WTC11 (cell line): ENCODE results near the gene MYH11. TPM values are rescaled to one million over a fixed set of nuclear protein-coding genes. Genes with fewer than 3 reads are reported as not detected.

Source experiments
- ATAC-seq: fragments of 200-7000 bp; cut with Tn5 transposase; 2 replicates; pipeline ENCODE4 v1.10.0; 2021; ENCODE audit warnings: mild to moderate bottlenecking, moderate library complexity
- CTCF ChIA-PET: fragments of 300-600 bp; sonication (Branson Sonifier 250); formaldehyde crosslinking; loops from one replicate; lab custom pipeline; 2021; ENCODE audit warnings: antibody characterized with exemption; lab: Charles Lee
- POLR2A ChIA-PET: fragments of 350-600 bp; sonication (Branson Sonifier 250); formaldehyde crosslinking; loops from one replicate; lab custom pipeline; 2021; ENCODE audit warnings: antibody characterized with exemption; lab: Charles Lee
- DNase-seq: peaks from one replicate; pipeline ENCODE4 v3.0.0; 2021; ENCODE audit warnings: low spot score
- H3K27ac Mint-ChIP-seq: 2 replicates; pipeline ENCODE4 v1.8.0; 2021; ENCODE audit warnings: mixed read lengths
- H3K27me3 Mint-ChIP-seq: 2 replicates; pipeline ENCODE4 v1.8.0; 2021; ENCODE audit warnings: low read depth, mild to moderate bottlenecking, moderate library complexity, mixed read lengths
- H3K36me3 Mint-ChIP-seq: 2 replicates; pipeline ENCODE4 v1.8.0; 2021; ENCODE audit warnings: mixed read lengths
- H3K4me1 Mint-ChIP-seq: 2 replicates; pipeline ENCODE4 v1.8.0; 2022; ENCODE audit warnings: mixed read lengths
- H3K4me3 Mint-ChIP-seq: 2 replicates; pipeline ENCODE4 v1.8.0; 2021; ENCODE audit warnings: mild to moderate bottlenecking, moderate library complexity, mixed read lengths
- H3K9me3 Mint-ChIP-seq: 2 replicates; pipeline ENCODE4 v1.8.0; 2021; ENCODE audit warnings: mixed read lengths
- CREB1 ChIP-seq: sonication (generic); formaldehyde crosslinking; IDR thresholded peaks from 2 replicates; pipeline ENCODE4 v1.8.0; 2023; ENCODE audit warnings: mild to moderate bottlenecking, missing genetic modification reagents
- ELF4 ChIP-seq: sonication (generic); formaldehyde crosslinking; IDR thresholded peaks from 2 replicates; pipeline ENCODE4 v1.8.1; 2022; ENCODE audit warnings: low read depth, mild to moderate bottlenecking, moderate library complexity, missing genetic modification reagents
- FOXJ3 ChIP-seq: sonication (generic); formaldehyde crosslinking; IDR thresholded peaks from 2 replicates; pipeline ENCODE4 v1.9.0; 2021; ENCODE audit warnings: missing genetic modification reagents, mild to moderate bottlenecking, borderline replicate concordance
- FOXK1 ChIP-seq: sonication (generic); formaldehyde crosslinking; IDR thresholded peaks from 2 replicates; pipeline ENCODE4 v1.8.0; 2022; ENCODE audit warnings: mild to moderate bottlenecking, moderate library complexity, missing genetic modification reagents
- HMGA2 ChIP-seq: fragments of 250-450 bp; sonication (Bioruptor Pico); IDR thresholded peaks from 2 replicates; pipeline ENCODE4 v1.4.0; 2021; ENCODE audit warnings: mild to moderate bottlenecking, moderate library complexity
- MXD4 ChIP-seq: fragments of 250-450 bp; sonication (Bioruptor Pico); IDR thresholded peaks from 2 replicates; pipeline ENCODE4 v1.8.0; 2021; ENCODE audit warnings: mild to moderate bottlenecking, moderate library complexity, borderline replicate concordance
- MYBL2 ChIP-seq: sonication (generic); formaldehyde crosslinking; IDR thresholded peaks from 2 replicates; pipeline ENCODE4 v1.8.1; 2023; ENCODE audit warnings: mild to moderate bottlenecking, moderate library complexity, missing genetic modification reagents
- PRRX2 ChIP-seq: fragments of 250-450 bp; sonication (Bioruptor Pico); IDR thresholded peaks from 2 replicates; pipeline ENCODE4 v1.8.0; 2021; ENCODE audit warnings: mild to moderate bottlenecking
- ZBTB21 ChIP-seq: sonication (generic); formaldehyde crosslinking; IDR thresholded peaks from 2 replicates; pipeline ENCODE4 v1.8.1; 2023; ENCODE audit warnings: mild to moderate bottlenecking, missing genetic modification reagents, borderline replicate concordance
- ZNF138 ChIP-seq: sonication (generic); formaldehyde crosslinking; conservative IDR thresholded peaks from 2 replicates; pipeline ENCODE4 v1.8.1; 2022; ENCODE audit warnings: mild to moderate bottlenecking, moderate library complexity, missing genetic modification reagents
- ZNF219 ChIP-seq: sonication (generic); formaldehyde crosslinking; IDR thresholded peaks from 2 replicates; pipeline ENCODE4 v1.8.0; 2023; ENCODE audit warnings: missing genetic modification reagents, mild to moderate bottlenecking, borderline replicate concordance
- ZNF317 ChIP-seq: sonication (generic); formaldehyde crosslinking; IDR thresholded peaks from 2 replicates; pipeline ENCODE4 v1.8.1; 2023; ENCODE audit warnings: low read depth, mild to moderate bottlenecking, moderate library complexity, missing genetic modification reagents, borderline replicate concordance
- ZNF396 ChIP-seq: fragments of 250-450 bp; sonication (Bioruptor Pico); IDR thresholded peaks from 2 replicates; pipeline ENCODE4 v1.8.0; 2021; ENCODE audit warnings: mild to moderate bottlenecking, moderate library complexity, borderline replicate concordance
- ZNF423 ChIP-seq: fragments of 250-450 bp; sonication (Bioruptor Pico); IDR thresholded peaks from 2 replicates; pipeline ENCODE4 v2.1.2; 2022; ENCODE audit warnings: mild to moderate bottlenecking, moderate library complexity
- total RNA-seq: library from RNA; stranded (reverse); gene quantifications from 3 replicates; pipeline ENCODE4 v1.2.3, GENCODE V29; 2021
- TF ChIP-seq, protein P1 (sequence below): sonication (generic); formaldehyde crosslinking; IDR thresholded peaks from 2 replicates; pipeline ENCODE4 v1.8.1; 2022; ENCODE audit warnings: missing genetic modification reagents, borderline replicate concordance
- TF ChIP-seq, protein P2 (sequence below): fragments of 250-450 bp; sonication (Bioruptor Pico); IDR thresholded peaks from 2 replicates; pipeline ENCODE4 v1.8.0; 2021; ENCODE audit warnings: mild to moderate bottlenecking
- TF ChIP-seq, protein P3 (sequence below): sonication (generic); formaldehyde crosslinking; IDR thresholded peaks from 2 replicates; pipeline ENCODE4 v1.8.1; 2023; ENCODE audit warnings: mild to moderate bottlenecking, missing genetic modification reagents
- TF ChIP-seq, protein P4 (sequence below): fragments of 250-450 bp; sonication (Bioruptor Pico); conservative IDR thresholded peaks from 2 replicates; pipeline ENCODE4 v1.9.0; 2021; ENCODE audit warnings: mild to moderate bottlenecking
- TF ChIP-seq, protein P5 (sequence below): fragments of 250-450 bp; sonication (Bioruptor Pico); IDR thresholded peaks from 2 replicates; pipeline ENCODE4 v1.9.0; 2021; ENCODE audit warnings: moderate library complexity, mild to moderate bottlenecking, inconsistent platforms, borderline replicate concordance
- TF ChIP-seq, protein P6 (sequence below): sonication (generic); formaldehyde crosslinking; IDR thresholded peaks from 2 replicates; pipeline ENCODE4 v1.8.0; 2022; ENCODE audit warnings: mild to moderate bottlenecking, missing genetic modification reagents
- TF ChIP-seq, protein P7 (sequence below): fragments of 200-600 bp; IDR thresholded peaks from 2 replicates; pipeline ENCODE4 v1.8.0; 2022; ENCODE audit warnings: antibody characterized with exemption
- TF ChIP-seq, protein P8 (sequence below): sonication (generic); formaldehyde crosslinking; IDR thresholded peaks from 2 replicates; pipeline ENCODE4 v1.8.1; 2022; ENCODE audit warnings: mild to moderate bottlenecking, missing genetic modification reagents, moderate library complexity, borderline replicate concordance

MYH11 gene
- total RNA-seq, 1 experiment from 2014 or later: 0.74 TPM

DNA sequence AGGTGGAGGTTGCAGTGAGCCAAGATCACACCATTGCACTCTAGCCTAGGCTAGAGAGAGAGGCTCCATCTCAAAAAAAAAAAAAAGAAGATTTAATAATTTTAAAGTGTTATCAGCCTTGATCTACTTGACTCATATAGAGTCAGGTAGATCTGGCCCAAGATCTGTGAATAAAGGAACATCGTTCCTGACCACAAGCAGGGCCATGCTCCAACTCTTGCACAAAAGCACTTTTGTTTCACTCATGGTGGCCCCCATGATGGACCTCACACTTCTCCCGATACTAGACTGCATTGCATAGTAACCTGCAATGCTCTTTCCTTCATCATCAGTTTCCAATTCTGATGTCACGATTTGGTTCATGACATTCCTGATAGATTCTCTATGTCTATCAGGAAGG, 5.2 kb upstream of the MYH11 start (continued):
- TF ChIP-seq, protein P1, sequence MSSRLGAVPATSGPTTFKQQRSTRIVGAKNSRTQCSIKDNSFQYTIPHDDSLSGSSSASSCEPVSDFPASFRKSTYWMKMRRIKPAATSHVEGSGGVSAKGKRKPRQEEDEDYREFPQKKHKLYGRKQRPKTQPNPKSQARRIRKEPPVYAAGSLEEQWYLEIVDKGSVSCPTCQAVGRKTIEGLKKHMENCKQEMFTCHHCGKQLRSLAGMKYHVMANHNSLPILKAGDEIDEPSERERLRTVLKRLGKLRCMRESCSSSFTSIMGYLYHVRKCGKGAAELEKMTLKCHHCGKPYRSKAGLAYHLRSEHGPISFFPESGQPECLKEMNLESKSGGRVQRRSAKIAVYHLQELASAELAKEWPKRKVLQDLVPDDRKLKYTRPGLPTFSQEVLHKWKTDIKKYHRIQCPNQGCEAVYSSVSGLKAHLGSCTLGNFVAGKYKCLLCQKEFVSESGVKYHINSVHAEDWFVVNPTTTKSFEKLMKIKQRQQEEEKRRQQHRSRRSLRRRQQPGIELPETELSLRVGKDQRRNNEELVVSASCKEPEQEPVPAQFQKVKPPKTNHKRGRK (CRISPR knock-in tag): no peak
- TF ChIP-seq HMGA2 (CRISPR knock-in tag): no peak
- TF ChIP-seq ZNF396 (CRISPR knock-in tag): no peak
- TF ChIP-seq, protein P2, sequence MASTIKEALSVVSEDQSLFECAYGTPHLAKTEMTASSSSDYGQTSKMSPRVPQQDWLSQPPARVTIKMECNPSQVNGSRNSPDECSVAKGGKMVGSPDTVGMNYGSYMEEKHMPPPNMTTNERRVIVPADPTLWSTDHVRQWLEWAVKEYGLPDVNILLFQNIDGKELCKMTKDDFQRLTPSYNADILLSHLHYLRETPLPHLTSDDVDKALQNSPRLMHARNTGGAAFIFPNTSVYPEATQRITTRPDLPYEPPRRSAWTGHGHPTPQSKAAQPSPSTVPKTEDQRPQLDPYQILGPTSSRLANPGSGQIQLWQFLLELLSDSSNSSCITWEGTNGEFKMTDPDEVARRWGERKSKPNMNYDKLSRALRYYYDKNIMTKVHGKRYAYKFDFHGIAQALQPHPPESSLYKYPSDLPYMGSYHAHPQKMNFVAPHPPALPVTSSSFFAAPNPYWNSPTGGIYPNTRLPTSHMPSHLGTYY (CRISPR knock-in tag): no peak
- TF ChIP-seq, protein P3, sequence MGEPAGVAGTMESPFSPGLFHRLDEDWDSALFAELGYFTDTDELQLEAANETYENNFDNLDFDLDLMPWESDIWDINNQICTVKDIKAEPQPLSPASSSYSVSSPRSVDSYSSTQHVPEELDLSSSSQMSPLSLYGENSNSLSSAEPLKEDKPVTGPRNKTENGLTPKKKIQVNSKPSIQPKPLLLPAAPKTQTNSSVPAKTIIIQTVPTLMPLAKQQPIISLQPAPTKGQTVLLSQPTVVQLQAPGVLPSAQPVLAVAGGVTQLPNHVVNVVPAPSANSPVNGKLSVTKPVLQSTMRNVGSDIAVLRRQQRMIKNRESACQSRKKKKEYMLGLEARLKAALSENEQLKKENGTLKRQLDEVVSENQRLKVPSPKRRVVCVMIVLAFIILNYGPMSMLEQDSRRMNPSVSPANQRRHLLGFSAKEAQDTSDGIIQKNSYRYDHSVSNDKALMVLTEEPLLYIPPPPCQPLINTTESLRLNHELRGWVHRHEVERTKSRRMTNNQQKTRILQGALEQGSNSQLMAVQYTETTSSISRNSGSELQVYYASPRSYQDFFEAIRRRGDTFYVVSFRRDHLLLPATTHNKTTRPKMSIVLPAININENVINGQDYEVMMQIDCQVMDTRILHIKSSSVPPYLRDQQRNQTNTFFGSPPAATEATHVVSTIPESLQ (CRISPR knock-in tag): no peak
- no peak for TF ChIP-seq ZBTB21 (CRISPR knock-in tag)

DNA sequence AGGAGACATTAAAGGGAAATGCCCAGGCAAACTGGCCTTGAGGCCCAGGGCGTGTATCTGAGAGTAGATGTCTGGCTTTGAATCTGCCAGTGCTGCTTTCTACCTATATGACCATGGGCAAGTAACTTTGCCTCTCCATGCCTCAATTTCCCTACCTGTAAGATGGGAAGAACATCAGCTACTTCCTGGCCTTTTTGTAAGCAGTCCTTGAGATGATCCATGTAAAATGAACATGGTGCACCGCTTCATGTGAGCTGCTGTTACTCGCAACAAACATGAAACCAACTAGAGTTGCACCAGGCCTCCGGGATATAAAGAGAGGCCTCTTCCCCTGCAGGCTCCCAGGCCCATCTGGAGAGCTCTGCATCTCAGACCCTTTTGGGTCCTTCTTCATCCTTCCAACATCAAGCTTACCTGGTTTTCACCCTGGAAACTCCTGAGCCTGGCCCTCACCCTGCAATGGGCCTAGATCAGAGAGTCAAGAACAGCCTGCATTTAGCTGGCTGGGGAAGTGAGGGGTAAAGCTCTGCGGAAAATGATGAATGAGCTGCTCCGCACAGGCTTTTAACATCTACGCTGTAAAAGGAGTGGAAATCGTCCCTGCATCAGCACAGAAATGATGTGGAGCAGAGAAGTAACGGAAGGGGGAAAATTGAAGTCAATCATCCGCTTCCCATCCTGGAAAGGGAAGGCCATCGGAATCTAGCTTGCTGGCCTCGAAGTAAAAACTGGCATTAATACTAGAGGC, 2.3 kb upstream of the MYH11 start:
- Mint-ChIP-seq H3K36me3 (no peaks in the 10 kb centered on the region), H3K27me3 (peaks cover 52% of the 10 kb centered on the region), H3K27ac (no peak overlapping the region), H3K4me3 (peak overlapping the region; percentile 53), H3K4me1 (peaks cover 5% of the 10 kb centered on the region), H3K9me3 (no peaks in the 10 kb centered on the region)
- POLR2A ChIA-PET: interaction anchor here (1.2 kb wide), 1 partner anchor 29 kb away, joined by 5 read pairs; the partner anchor contains the start of gene CEP20
- CTCF ChIA-PET: interaction anchor here (1.1 to 2.5 kb wide), 6 partner anchors 9 to 81 kb away, joined by 3 to 8 read pairs (median 6); no protein-coding TSS in a partner anchor
- DNase-seq (no peak), ATAC-seq (no peak)
- no peak for TF ChIP-seq FOXK1
- no peak for TF ChIP-seq ZNF317 (CRISPR knock-in tag)
- no peak for TF ChIP-seq CREB1 (CRISPR knock-in tag)
- TF ChIP-seq, protein P4, sequence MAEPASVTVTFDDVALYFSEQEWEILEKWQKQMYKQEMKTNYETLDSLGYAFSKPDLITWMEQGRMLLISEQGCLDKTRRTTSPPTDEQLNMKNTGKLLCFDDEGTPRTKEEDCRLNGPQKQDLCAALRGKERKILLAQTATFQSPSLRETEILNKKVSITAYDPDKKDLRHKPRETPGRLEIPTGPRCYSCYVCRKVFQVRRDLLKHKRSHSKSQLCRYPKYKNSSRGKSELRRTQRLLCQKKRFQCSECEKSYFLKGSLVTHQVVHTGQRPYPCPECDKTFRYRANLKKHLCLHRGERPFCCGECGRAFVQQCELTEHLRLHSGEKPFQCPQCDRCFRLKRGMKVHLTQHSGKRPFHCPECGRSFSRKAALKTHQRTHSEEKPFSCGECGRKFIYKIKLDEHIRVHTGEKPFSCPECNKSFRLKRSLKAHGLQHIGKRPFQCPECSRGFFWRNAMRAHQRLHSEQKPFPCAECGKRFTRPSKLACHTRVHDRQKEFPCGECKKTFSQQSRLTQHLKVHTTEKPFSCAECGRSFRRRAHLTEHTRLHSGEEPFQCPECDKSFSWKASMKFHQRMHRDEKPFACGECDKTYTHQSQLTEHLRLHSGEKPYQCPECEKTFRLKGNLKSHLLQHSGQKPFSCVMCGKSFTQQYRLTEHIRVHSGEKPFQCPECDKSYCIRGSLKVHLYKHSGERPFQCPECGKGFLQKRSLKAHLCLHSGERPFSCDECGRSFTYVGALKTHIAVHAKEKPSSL (CRISPR knock-in tag): no peak
- no peak for TF ChIP-seq ZNF423 (CRISPR knock-in tag)
- TF ChIP-seq, protein P5, sequence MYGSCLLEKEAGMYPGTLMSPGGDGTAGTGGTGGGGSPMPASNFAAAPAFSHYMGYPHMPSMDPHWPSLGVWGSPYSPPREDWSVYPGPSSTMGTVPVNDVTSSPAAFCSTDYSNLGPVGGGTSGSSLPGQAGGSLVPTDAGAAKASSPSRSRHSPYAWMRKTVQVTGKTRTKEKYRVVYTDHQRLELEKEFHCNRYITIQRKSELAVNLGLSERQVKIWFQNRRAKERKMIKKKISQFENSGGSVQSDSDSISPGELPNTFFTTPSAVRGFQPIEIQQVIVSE: no peak
- TF ChIP-seq, protein P6, sequence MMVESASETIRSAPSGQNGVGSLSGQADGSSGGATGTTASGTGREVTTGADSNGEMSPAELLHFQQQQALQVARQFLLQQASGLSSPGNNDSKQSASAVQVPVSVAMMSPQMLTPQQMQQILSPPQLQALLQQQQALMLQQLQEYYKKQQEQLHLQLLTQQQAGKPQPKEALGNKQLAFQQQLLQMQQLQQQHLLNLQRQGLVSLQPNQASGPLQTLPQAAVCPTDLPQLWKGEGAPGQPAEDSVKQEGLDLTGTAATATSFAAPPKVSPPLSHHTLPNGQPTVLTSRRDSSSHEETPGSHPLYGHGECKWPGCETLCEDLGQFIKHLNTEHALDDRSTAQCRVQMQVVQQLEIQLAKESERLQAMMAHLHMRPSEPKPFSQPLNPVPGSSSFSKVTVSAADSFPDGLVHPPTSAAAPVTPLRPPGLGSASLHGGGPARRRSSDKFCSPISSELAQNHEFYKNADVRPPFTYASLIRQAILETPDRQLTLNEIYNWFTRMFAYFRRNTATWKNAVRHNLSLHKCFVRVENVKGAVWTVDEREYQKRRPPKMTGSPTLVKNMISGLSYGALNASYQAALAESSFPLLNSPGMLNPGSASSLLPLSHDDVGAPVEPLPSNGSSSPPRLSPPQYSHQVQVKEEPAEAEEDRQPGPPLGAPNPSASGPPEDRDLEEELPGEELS (CRISPR knock-in tag): no peak
- TF ChIP-seq FOXJ3 (CRISPR knock-in tag): no peak
- no peak for TF ChIP-seq MXD4
- TF ChIP-seq ELF4 (CRISPR knock-in tag): no peak
- no peak for TF ChIP-seq PRRX2
- TF ChIP-seq MYBL2 (CRISPR knock-in tag): no peak
- TF ChIP-seq, protein P7, sequence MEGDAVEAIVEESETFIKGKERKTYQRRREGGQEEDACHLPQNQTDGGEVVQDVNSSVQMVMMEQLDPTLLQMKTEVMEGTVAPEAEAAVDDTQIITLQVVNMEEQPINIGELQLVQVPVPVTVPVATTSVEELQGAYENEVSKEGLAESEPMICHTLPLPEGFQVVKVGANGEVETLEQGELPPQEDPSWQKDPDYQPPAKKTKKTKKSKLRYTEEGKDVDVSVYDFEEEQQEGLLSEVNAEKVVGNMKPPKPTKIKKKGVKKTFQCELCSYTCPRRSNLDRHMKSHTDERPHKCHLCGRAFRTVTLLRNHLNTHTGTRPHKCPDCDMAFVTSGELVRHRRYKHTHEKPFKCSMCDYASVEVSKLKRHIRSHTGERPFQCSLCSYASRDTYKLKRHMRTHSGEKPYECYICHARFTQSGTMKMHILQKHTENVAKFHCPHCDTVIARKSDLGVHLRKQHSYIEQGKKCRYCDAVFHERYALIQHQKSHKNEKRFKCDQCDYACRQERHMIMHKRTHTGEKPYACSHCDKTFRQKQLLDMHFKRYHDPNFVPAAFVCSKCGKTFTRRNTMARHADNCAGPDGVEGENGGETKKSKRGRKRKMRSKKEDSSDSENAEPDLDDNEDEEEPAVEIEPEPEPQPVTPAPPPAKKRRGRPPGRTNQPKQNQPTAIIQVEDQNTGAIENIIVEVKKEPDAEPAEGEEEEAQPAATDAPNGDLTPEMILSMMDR: no peak
- TF ChIP-seq, protein P8, sequence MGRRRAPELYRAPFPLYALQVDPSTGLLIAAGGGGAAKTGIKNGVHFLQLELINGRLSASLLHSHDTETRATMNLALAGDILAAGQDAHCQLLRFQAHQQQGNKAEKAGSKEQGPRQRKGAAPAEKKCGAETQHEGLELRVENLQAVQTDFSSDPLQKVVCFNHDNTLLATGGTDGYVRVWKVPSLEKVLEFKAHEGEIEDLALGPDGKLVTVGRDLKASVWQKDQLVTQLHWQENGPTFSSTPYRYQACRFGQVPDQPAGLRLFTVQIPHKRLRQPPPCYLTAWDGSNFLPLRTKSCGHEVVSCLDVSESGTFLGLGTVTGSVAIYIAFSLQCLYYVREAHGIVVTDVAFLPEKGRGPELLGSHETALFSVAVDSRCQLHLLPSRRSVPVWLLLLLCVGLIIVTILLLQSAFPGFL (CRISPR knock-in tag): no peak
- no peak for TF ChIP-seq ZNF219 (CRISPR knock-in tag)
- no peak for TF ChIP-seq ZNF138 (CRISPR knock-in tag)
